CD4-positive, alpha-beta T cell treated with Interferon gamma for 1 hour (primary cell): ENCODE data around the gene CHSY1.

Experiments used
- DNase-seq: peaks from one replicate; pipeline ENCODE4 v3.0.0-alpha.2; 2020

The CHSY1 gene

GRCh38 chr15:101148881-101149664 is 102.8 kb downstream of the CHSY1 start:
- no peak for DNase-seq

DNA sequence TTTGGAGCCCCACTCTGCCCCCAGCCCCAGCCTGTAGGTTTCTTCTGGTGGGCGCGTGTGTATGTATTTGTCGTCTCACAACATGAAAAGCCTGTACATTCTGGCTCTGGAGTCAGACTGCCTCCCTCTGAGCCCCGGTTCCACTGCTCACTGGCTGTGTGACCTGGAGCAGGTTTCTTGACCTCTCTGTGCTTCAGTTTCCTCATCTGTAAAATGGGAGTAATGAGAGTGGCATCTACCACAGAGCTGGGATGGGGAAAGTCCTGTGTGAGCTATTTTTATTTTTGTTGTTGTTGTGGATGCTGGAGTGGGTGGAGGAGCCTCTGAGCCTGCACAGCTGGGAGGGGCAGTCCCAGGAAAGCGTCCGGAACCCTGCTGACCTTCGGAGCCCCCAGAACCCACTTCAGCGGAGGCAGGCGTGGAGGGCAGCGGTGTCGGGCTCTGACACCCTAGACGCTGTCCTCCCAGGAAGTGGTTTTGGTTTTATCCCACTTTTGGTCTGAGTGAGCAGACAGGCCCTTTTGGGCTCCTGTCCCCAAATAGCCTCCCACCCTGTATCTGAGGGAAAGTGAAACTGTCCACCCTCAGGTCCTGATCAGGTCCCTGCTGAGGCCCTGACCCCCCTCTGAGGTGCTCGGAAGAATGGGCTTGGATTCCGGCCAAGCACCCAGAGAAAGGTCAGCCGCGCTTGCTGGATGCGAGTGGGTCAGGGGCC is 103.5 kb downstream of the CHSY1 start:
- no peak for DNase-seq

DNA sequence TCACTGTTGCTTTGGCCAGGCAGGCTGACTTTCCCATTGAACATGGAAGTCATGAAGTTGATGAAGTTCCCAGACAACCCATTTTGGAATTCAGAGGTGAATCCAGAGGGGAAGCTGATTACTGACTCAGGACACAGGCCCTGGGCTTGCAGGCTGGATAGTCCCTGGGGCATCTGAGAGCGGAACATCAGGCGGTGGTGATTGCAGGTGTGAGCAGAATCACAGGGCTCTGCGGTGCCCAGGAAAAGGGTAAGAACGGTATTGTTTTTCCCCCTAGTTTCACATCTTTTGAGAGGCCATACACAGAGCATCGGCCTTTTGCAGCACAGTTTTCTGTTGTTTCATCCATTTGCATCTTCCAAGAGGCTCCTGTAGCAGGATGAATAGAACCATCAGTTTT is 104.7 kb downstream of the CHSY1 start:
- DNase-seq = no peak

- no peak for DNase-seq
These were observed 105.6 kb downstream of the CHSY1 start for GRCh38 chr15:101146118-101146702.

DNA sequence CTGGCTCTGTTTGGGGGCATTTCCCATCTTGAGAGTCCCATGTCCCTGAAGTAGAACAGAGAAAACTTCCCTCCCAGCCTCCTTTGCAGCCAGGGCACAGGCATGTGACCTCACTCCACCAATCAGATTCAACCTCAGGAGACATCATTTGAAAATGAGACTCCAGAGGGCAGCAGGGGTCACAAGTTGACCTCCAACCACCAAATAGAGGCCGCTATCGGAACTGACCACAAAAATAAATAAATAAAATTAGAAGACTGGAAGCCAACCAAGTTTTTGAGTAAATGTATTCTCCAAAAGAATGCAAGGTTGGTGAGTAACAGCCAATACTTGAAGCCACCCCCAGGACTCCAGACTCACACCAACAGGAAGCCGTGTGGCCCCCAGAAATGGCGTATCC is 106.5 kb downstream of the CHSY1 start:
- no peak for DNase-seq

- no peak for DNase-seq
These were observed 108.5 kb downstream of the CHSY1 start for GRCh38 chr15:101143321-101143720.

DNA sequence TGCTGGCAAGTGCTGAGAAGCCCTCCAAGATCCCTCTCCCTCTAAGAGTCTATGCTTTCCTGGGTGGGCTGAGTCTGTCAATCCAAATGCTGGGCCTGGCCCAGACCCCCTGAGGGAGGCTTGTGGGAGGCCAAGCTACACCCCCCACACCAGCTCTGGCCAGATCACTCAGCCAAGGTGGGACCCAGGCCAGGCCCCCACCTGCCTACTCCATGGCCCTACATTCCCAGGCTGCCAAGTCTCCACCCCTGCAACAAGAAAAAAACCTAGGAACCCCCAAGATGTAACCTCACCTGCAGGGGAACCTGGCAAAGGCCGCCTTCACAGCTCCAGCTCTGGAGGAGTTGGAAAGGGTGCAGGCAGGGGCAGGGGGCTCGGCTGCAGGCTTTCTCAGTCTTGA is 109.1 kb downstream of the CHSY1 start:
- no peak for DNase-seq

- no peak for DNase-seq
These were observed 109.8 kb downstream of the CHSY1 start for GRCh38 chr15:101141926-101142527.

- DNase-seq = no peak
These were observed 111.2 kb downstream of the CHSY1 start for GRCh38 chr15:101140697-101141065.

- DNase-seq = no peak
These were observed 111.7 kb downstream of the CHSY1 start for GRCh38 chr15:101139986-101140696.

- no peak for DNase-seq
These were observed 112.7 kb downstream of the CHSY1 start for GRCh38 chr15:101138913-101139880.

DNA sequence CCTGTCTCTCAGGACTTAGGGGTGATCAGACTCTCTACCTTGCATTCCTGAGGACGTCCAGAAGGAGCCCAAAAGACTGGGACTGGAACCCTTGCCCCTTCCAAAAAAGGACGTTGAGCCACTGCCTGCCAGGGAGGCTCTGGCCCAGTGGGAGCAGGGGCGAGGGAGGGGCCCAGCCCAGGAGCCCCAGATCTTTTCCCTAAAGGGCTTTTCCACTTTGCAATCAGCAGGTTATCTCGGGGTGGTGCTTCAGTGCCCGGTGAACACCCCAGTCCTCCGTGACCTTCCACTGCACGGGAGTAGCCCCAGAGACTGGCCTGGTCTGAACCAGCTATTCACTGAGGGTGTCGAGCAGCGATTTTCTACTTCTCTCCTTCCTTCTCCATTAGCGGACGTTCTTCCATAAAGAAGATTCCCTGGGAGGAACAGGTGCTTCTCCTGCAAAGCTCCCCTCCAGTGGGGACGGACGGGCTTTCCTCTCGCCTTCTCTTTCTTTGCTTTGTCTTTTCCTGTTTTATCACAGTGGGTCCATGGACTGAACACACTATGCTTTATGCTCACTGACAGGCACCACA is 113.7 kb downstream of the CHSY1 start:
- DNase-seq = no peak

- no peak for DNase-seq
These were observed 114.4 kb downstream of the CHSY1 start for GRCh38 chr15:101137312-101137940.

- no peak for DNase-seq
These were observed 115.2 kb downstream of the CHSY1 start for GRCh38 chr15:101136381-101137268.

DNA sequence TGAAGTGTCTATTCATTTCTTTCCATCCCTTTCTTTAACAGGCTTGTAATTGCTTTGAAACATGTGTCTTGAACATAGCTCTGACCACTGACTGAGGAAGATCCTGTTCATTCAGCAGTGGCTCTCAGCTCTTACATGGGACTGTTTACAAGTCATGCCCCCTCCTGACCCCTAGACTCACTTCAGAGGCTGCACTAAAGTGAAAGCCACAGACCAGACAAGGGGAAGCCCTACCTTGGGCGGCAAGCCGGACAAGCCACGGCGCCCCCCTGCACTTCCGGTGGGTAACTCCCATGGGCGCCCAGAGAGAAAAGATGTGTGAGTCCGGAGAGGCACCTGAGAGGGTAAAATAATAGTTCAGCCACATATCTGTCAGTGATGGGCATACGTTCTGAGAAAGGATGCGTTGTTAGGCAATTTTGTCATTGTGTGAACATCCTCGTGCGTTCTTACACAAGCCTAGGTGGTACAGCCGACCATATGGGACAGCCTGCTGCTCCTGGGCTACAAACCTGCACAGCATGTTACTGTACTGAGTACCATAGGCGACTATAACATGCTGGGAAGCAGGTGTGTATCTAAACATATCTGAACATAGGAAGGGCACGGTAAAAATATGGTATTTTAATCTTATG is 116.2 kb downstream of the CHSY1 start:
- DNase-seq = peak; percentile 41

DNA sequence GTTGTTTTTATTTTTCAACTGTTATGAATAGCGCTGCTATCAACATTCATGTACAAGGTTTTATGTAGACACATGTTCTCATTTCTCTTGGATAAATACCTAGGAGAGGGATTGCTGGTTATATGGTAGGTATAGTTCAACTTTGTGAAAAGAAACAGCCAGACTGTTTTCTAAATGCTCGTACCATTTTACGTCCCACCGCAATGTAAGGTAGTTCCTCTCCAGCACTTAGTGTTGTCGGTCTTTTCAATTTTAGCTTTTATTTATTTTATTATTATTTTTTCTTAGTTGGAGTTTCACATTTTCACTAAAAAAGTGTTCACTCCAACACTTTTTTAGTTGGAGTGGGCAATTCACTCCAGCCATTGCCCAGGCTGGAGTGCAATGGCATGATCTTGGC is 117.1 kb downstream of the CHSY1 start:
- DNase-seq = no peak

DNA sequence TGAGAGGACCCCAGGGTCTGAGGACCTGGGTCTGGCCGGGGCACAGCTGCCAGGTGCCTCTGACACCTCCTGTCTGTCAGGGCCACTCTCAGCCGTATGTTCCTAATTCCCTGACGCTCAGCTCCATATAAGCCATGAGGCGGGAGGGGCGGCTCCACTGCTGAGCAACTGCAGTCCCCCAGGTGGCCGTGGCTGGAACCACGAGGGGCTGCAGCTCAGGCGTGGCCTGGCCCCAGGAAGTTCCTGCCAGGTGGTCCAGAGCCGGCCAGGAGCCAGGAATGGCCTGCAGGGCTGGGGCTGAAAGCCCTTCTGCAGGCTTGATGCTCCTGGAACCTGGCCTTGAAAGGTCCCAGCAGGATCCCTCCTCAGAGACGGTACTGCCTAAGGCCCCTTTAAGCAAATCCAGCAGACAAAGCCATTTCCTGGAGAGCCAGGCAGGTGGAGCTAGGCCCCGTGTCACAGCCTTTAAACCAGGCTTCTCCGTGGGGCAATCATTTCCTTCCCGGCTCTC is 118.0 kb downstream of the CHSY1 start:
- DNase-seq = no peak

GRCh38 chr15:101133181-101133460 is 118.7 kb downstream of the CHSY1 start:
- no peak for DNase-seq
